HepG2 (cell line): ENCODE data around the gene TXNDC11. TPM values are rescaled to one million over a fixed set of nuclear protein-coding genes. Genes with fewer than 3 reads are reported as not detected.

Source experiments
- FOXA1 ChIP-seq, 2 experiments: fragments of 450-650 bp in 1 of 2; sonication (generic) in 1 of 2; formaldehyde crosslinking in 1 of 2; IDR thresholded peaks; 2 replicates each; pipeline versions ENCODE4 v1.4.0 to v1.6.1; 2016 to 2020; ENCODE audit warnings: missing genetic modification reagents in 1 of 2
- GTF2F1 ChIP-seq: fragments of 150-350 bp; IDR thresholded peaks from 2 replicates; pipeline ENCODE4 v1.6.1; 2014; ENCODE audit warnings: low read length
- MXI1 ChIP-seq: IDR thresholded peaks from 3 replicates; pipeline ENCODE4 v1.6.1; 2012; ENCODE audit warnings: low read depth, low read length, inconsistent platforms, borderline replicate concordance
- NFIC ChIP-seq: IDR thresholded peaks from 2 replicates; pipeline ENCODE4 v1.6.1; 2012; ENCODE audit warnings: mild to moderate bottlenecking, low read length, inconsistent platforms
- TP53 ChIP-seq: sonication (generic); formaldehyde crosslinking; conservative IDR thresholded peaks from 2 replicates; pipeline ENCODE4 v1.4.0; 2020; ENCODE audit warnings: missing genetic modification reagents
- ZBTB42 ChIP-seq: sonication (generic); formaldehyde crosslinking; IDR thresholded peaks from 2 replicates; pipeline ENCODE4 v1.5.0; 2020; ENCODE audit warnings: mild to moderate bottlenecking, missing genetic modification reagents
- ZEB1 ChIP-seq: IDR thresholded peaks from 2 replicates; pipeline ENCODE4 v1.6.1; 2012; ENCODE audit warnings: mild to moderate bottlenecking, low read depth, inconsistent platforms; ENCODE audit not compliant: insufficient replicate concordance
- ZNF234 ChIP-seq: sonication (generic); formaldehyde crosslinking; conservative IDR thresholded peaks from 2 replicates; pipeline ENCODE4 v1.5.1; 2020; ENCODE audit warnings: mild to moderate bottlenecking, missing genetic modification reagents
- ZNF253 ChIP-seq: sonication (generic); formaldehyde crosslinking; IDR thresholded peaks from 2 replicates; pipeline ENCODE4 v1.8.0; 2022; ENCODE audit warnings: mild to moderate bottlenecking, missing genetic modification reagents, borderline replicate concordance
- ZNF7 ChIP-seq: IDR thresholded peaks from 2 replicates; pipeline ENCODE4 v1.6.1; 2016; ENCODE audit warnings: missing biosample characterization, missing genetic modification reagents
- polyA plus RNA-seq, 8 experiments: library from polyadenylated mRNA; depleted of rRNA in 3 of 8; stranded (reverse) in 7 of 8; unstranded in 1 of 8; fragments of >200 nt; fragmentation: Illumina TruSeq in 4 of 8; extraction: Trizol in 4 of 8; gene quantifications; 2 replicates each; pipeline versions ENCODE4 v1.2.1 to v1.2.3, GENCODE V29; 2011 to 2016; ENCODE audit warnings: low read depth in 4 of 8, missing spikeins in 1 of 8, mixed read lengths in 1 of 8; ENCODE audit not compliant: insufficient read depth in 1 of 8
- total RNA-seq, 5 experiments: library from RNA; depleted of rRNA; stranded (reverse); fragments of >200 nt; fragmentation: Illumina TruSeq; extraction: Trizol; gene quantifications; 2 replicates each; pipeline ENCODE4 v1.2.3, GENCODE V29; 2016; ENCODE audit warnings: low read depth in 1 of 5
- TF ChIP-seq, protein P1 (sequence below): sonication (generic); formaldehyde crosslinking; IDR thresholded peaks from 2 replicates; pipeline ENCODE4 v1.4.0; 2020; ENCODE audit warnings: missing genetic modification reagents, borderline replicate concordance
- TF ChIP-seq, protein P2 (sequence below): fragments of 450-650 bp; IDR thresholded peaks from 2 replicates; pipeline ENCODE4 v1.6.1; 2017; ENCODE audit warnings: mild to moderate bottlenecking
- TF ChIP-seq, protein P3 (sequence below): sonication (generic); formaldehyde crosslinking; IDR thresholded peaks from 2 replicates; pipeline ENCODE4 v1.4.0; 2020; ENCODE audit warnings: missing genetic modification reagents

TXNDC11 gene
- total and polyA plus RNA-seq, 2 of the 13 experiments (the other 11 are each of a cell fraction or from before 2014, with no cell fraction given): 74.9 to 123 TPM

DNA sequence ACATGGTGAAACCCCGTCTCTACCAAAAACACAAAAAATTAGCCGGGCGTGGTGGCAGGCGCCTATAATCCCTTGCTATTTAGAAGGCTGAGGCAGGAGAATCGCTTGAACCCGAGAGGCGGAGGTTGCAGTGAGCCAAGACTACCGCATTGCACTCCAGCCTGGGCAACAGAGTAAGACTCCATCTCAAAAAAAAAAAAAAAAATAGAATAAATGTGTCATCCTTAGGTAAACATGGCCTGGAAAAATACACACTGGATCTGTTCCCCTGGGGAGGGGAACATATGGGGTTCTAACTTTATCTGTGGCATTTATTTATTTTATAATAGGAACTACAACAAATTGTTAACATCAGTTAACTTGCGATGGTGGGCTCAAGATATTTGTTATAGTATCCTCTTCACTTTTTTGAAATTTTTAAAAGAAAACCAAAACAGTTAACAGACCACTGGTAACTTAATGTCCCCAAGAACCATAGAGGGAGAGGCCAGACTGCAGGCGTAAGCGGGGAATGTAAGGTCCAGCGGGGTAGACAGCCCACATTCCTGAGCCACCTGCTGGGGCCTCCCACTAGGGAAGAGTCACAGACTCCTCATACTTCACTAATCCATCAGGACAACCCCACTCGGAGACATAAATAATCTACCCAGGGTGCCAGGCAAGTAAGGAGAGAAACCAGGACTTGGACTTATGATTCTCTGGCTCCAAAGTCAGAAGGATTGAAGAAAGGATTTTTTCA, 12.5 kb upstream of the TXNDC11 start (continued):
- TF ChIP-seq, protein P1, sequence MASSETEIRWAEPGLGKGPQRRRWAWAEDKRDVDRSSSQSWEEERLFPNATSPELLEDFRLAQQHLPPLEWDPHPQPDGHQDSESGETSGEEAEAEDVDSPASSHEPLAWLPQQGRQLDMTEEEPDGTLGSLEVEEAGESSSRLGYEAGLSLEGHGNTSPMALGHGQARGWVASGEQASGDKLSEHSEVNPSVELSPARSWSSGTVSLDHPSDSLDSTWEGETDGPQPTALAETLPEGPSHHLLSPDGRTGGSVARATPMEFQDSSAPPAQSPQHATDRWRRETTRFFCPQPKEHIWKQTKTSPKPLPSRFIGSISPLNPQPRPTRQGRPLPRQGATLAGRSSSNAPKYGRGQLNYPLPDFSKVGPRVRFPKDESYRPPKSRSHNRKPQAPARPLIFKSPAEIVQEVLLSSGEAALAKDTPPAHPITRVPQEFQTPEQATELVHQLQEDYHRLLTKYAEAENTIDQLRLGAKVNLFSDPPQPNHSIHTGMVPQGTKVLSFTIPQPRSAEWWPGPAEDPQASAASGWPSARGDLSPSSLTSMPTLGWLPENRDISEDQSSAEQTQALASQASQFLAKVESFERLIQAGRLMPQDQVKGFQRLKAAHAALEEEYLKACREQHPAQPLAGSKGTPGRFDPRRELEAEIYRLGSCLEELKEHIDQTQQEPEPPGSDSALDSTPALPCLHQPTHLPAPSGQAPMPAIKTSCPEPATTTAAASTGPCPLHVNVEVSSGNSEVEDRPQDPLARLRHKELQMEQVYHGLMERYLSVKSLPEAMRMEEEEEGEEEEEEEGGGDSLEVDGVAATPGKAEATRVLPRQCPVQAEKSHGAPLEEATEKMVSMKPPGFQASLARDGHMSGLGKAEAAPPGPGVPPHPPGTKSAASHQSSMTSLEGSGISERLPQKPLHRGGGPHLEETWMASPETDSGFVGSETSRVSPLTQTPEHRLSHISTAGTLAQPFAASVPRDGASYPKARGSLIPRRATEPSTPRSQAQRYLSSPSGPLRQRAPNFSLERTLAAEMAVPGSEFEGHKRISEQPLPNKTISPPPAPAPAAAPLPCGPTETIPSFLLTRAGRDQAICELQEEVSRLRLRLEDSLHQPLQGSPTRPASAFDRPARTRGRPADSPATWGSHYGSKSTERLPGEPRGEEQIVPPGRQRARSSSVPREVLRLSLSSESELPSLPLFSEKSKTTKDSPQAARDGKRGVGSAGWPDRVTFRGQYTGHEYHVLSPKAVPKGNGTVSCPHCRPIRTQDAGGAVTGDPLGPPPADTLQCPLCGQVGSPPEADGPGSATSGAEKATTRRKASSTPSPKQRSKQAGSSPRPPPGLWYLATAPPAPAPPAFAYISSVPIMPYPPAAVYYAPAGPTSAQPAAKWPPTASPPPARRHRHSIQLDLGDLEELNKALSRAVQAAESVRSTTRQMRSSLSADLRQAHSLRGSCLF: no peak
- TF ChIP-seq TP53 (0 out of 2 replicates have a peak, but pooled peaks have one; percentile 26), GTF2F1 (no peak), ZEB1 (no peak), ZNF234 (CRISPR knock-in tag) (no peak), FOXA1 (IDR thresholded peaks at IDR 0.05) (peak; percentile 72), FOXA1 (CRISPR knock-in tag; IDR thresholded peaks at IDR 0.05) (peak; percentile 54), ZBTB42 (CRISPR knock-in tag) (no peak), NFIC (peak; percentile 10; the same call in 1 of the 2 replicates), ZNF253 (CRISPR knock-in tag) (no peak), ZNF7 (no peak), MXI1 (no peak)
- TF ChIP-seq, protein P2, sequence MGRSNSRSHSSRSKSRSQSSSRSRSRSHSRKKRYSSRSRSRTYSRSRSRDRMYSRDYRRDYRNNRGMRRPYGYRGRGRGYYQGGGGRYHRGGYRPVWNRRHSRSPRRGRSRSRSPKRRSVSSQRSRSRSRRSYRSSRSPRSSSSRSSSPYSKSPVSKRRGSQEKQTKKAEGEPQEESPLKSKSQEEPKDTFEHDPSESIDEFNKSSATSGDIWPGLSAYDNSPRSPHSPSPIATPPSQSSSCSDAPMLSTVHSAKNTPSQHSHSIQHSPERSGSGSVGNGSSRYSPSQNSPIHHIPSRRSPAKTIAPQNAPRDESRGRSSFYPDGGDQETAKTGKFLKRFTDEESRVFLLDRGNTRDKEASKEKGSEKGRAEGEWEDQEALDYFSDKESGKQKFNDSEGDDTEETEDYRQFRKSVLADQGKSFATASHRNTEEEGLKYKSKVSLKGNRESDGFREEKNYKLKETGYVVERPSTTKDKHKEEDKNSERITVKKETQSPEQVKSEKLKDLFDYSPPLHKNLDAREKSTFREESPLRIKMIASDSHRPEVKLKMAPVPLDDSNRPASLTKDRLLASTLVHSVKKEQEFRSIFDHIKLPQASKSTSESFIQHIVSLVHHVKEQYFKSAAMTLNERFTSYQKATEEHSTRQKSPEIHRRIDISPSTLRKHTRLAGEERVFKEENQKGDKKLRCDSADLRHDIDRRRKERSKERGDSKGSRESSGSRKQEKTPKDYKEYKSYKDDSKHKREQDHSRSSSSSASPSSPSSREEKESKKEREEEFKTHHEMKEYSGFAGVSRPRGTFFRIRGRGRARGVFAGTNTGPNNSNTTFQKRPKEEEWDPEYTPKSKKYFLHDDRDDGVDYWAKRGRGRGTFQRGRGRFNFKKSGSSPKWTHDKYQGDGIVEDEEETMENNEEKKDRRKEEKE: no peak
- TF ChIP-seq, protein P3, sequence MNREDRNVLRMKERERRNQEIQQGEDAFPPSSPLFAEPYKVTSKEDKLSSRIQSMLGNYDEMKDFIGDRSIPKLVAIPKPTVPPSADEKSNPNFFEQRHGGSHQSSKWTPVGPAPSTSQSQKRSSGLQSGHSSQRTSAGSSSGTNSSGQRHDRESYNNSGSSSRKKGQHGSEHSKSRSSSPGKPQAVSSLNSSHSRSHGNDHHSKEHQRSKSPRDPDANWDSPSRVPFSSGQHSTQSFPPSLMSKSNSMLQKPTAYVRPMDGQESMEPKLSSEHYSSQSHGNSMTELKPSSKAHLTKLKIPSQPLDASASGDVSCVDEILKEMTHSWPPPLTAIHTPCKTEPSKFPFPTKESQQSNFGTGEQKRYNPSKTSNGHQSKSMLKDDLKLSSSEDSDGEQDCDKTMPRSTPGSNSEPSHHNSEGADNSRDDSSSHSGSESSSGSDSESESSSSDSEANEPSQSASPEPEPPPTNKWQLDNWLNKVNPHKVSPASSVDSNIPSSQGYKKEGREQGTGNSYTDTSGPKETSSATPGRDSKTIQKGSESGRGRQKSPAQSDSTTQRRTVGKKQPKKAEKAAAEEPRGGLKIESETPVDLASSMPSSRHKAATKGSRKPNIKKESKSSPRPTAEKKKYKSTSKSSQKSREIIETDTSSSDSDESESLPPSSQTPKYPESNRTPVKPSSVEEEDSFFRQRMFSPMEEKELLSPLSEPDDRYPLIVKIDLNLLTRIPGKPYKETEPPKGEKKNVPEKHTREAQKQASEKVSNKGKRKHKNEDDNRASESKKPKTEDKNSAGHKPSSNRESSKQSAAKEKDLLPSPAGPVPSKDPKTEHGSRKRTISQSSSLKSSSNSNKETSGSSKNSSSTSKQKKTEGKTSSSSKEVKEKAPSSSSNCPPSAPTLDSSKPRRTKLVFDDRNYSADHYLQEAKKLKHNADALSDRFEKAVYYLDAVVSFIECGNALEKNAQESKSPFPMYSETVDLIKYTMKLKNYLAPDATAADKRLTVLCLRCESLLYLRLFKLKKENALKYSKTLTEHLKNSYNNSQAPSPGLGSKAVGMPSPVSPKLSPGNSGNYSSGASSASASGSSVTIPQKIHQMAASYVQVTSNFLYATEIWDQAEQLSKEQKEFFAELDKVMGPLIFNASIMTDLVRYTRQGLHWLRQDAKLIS (CRISPR knock-in tag): no peak
